HFFc6 (cell line): ENCODE data around the gene GOLGA8J. TPM values are rescaled to one million over a fixed set of nuclear protein-coding genes. Genes with fewer than 3 reads are reported as not detected.
"Not testable (repeated sequence)": the region's sequence is repeated elsewhere in the genome, so short reads cannot be mapped to it uniquely, and the experiment has no call there.

ENCODE experiments used
- DNase-seq: peaks from one replicate; pipeline ENCODE4 v3.0.0-alpha.2; 2018
- H3K27ac Mint-ChIP-seq: 2 replicates; pipeline ENCODE4 v1.8.0; 2020; ENCODE audit warnings: mild to moderate bottlenecking, mixed read lengths
- H3K27me3 Mint-ChIP-seq: 2 replicates; pipeline ENCODE4 v1.8.0; 2021; ENCODE audit warnings: mild to moderate bottlenecking, moderate library complexity, mixed read lengths; ENCODE audit not compliant: insufficient read depth
- H3K36me3 Mint-ChIP-seq: 2 replicates; pipeline ENCODE4 v1.8.0; 2021; ENCODE audit warnings: low read depth, mixed read lengths
- H3K4me1 Mint-ChIP-seq: 2 replicates; pipeline ENCODE4 v1.8.0; 2020; ENCODE audit warnings: low read depth, mixed read lengths
- H3K4me3 Mint-ChIP-seq: 2 replicates; pipeline ENCODE4 v1.8.0; 2020; ENCODE audit warnings: mild to moderate bottlenecking, moderate library complexity, mixed read lengths
- H3K9me3 Mint-ChIP-seq: 2 replicates; pipeline ENCODE4 v1.8.0; 2020; ENCODE audit warnings: mild to moderate bottlenecking, mixed read lengths
- CTCF ChIP-seq: fragments of 200-600 bp; sonication (generic); IDR thresholded peaks from 2 replicates; pipeline ENCODE4 v1.5.0; 2021; ENCODE audit warnings: antibody characterized with exemption, mild to moderate bottlenecking
- total RNA-seq, 6 experiments: library from RNA; stranded (reverse); fragmentation: NEBNext Ultra II Directional; extraction: Animal tissue kit (Norgen Biotek cat#: 25700); gene quantifications; 2 replicates in 1 of 6; 3 replicates in 5 of 6; pipeline ENCODE4 v1.2.3, GENCODE V29; 2021

Gene GOLGA8J
- total RNA-seq, 6 experiments from 2014 or later: not detected

GRCh38 chr15:30130066-30130465 is 47.3 kb downstream of the GOLGA8J start:
- not testable (repeated sequence) for H3K9me3 Mint-ChIP-seq, H3K4me1 Mint-ChIP-seq, H3K36me3 Mint-ChIP-seq, H3K27ac Mint-ChIP-seq, H3K27me3 Mint-ChIP-seq, H3K4me3 Mint-ChIP-seq
- TF ChIP-seq CTCF: peak; percentile 31; the same call in 1 of the 2 replicates
- DNase-seq: peak; percentile 1

GRCh38 chr15:30134751-30135150 is 52.0 kb downstream of the GOLGA8J start, which contains the start of gene GOLGA8T:
TSS of gene GOLGA8T (plus strand) at chr15:30135051. CDS start at chr15:30135149, 98 bp downstream.
- not testable (repeated sequence) for H3K27ac Mint-ChIP-seq, H3K4me1 Mint-ChIP-seq, DNase-seq, H3K36me3 Mint-ChIP-seq, H3K9me3 Mint-ChIP-seq, H3K27me3 Mint-ChIP-seq, H3K4me3 Mint-ChIP-seq

Other genes with a start within 250 kb of the GOLGA8J start
- not detected for gene GOLGA8T, start 52.1 kb downstream of the GOLGA8J start, total RNA-seq